H9 (cell line): ENCODE data around the gene FHIT. TPM values are rescaled to one million over a fixed set of nuclear protein-coding genes. Genes with fewer than 3 reads are reported as not detected.

ENCODE experiments used
- DNase-seq: peaks from one replicate; pipeline ENCODE4 v3.0.0-alpha.2; 2017
- H2AFZ ChIP-seq: one replicate; pipeline ENCODE4 v1.6.1; 2013; ENCODE audit warnings: mild to moderate bottlenecking, low read length, control low read depth, moderate library complexity
- H2AK5ac ChIP-seq: 2 replicates; pipeline ENCODE4 v1.6.1; 2013; ENCODE audit warnings: low read length, control low read depth, mixed read lengths; ENCODE audit not compliant: insufficient read length
- H2BK120ac ChIP-seq: one replicate; pipeline ENCODE4 v1.6.1; 2013; ENCODE audit warnings: low read depth, mild to moderate bottlenecking, low read length, control low read depth, inconsistent platforms; ENCODE audit not compliant: poor library complexity, severe bottlenecking
- H2BK12ac ChIP-seq: 2 replicates; pipeline ENCODE4 v1.6.1; 2013; ENCODE audit warnings: low read length, control low read depth, mixed read lengths, low read depth; ENCODE audit not compliant: insufficient read length
- H2BK15ac ChIP-seq: 2 replicates; pipeline ENCODE4 v1.6.1; 2013; ENCODE audit warnings: low read depth, low read length, control low read depth
- H2BK20ac ChIP-seq: one replicate; pipeline ENCODE4 v1.6.1; 2013; ENCODE audit warnings: low read depth, mild to moderate bottlenecking, low read length, control low read depth, inconsistent platforms; ENCODE audit not compliant: poor library complexity, severe bottlenecking
- H2BK5ac ChIP-seq: 2 replicates; pipeline ENCODE4 v1.6.1; 2013; ENCODE audit warnings: low read length, control low read depth, mixed read lengths; ENCODE audit not compliant: insufficient read length
- H3K14ac ChIP-seq: 2 replicates; pipeline ENCODE4 v1.6.1; 2013; ENCODE audit warnings: low read length, control low read depth; ENCODE audit not compliant: insufficient read depth
- H3K18ac ChIP-seq: 2 replicates; pipeline ENCODE4 v1.6.1; 2013; ENCODE audit warnings: low read depth, mild to moderate bottlenecking, mixed read lengths, low read length, control low read depth; ENCODE audit not compliant: insufficient read length
- H3K23ac ChIP-seq: 2 replicates; pipeline ENCODE4 v1.6.1; 2013; ENCODE audit warnings: low read length, control low read depth, mixed read lengths, low read depth; ENCODE audit not compliant: insufficient read length
- H3K23me2 ChIP-seq: 2 replicates; pipeline ENCODE4 v1.6.1; 2013; ENCODE audit warnings: low read depth, mild to moderate bottlenecking, mixed read lengths, low read length, control low read depth; ENCODE audit not compliant: insufficient read length, poor library complexity, severe bottlenecking
- H3K27ac ChIP-seq: 2 replicates; pipeline ENCODE4 v1.5.1; 2013; ENCODE audit warnings: low read length, control low read depth, mixed read lengths, low read depth; ENCODE audit not compliant: insufficient read length
- H3K27me3 ChIP-seq: 2 replicates; pipeline ENCODE4 v1.6.1; 2013; ENCODE audit warnings: low read length, control low read depth, inconsistent platforms; ENCODE audit not compliant: insufficient read depth
- H3K4ac ChIP-seq: 2 replicates; pipeline ENCODE4 v1.6.1; 2013; ENCODE audit warnings: low read depth, mild to moderate bottlenecking, control low read depth, inconsistent platforms, low read length, moderate library complexity
- H3K4me1 ChIP-seq: 2 replicates; pipeline ENCODE4 v1.6.1; 2013; ENCODE audit warnings: low read length, control low read depth, inconsistent platforms; ENCODE audit not compliant: insufficient read depth
- H3K4me2 ChIP-seq: 2 replicates; pipeline ENCODE4 v1.6.1; 2013; ENCODE audit warnings: low read length, control low read depth, mixed read lengths; ENCODE audit not compliant: insufficient read length, insufficient read depth
- H3K56ac ChIP-seq: 2 replicates; pipeline ENCODE4 v1.6.1; 2013; ENCODE audit warnings: low read depth, mild to moderate bottlenecking, mixed read lengths, low read length, control low read depth; ENCODE audit not compliant: insufficient read length
- H3K79me1 ChIP-seq: 2 replicates; pipeline ENCODE4 v1.6.1; 2013; ENCODE audit warnings: low read depth, mild to moderate bottlenecking, moderate library complexity, low read length, control low read depth, inconsistent platforms; ENCODE audit not compliant: insufficient read depth, poor library complexity, severe bottlenecking
- H3K79me2 ChIP-seq: 2 replicates; pipeline ENCODE4 v1.6.1; 2013; ENCODE audit warnings: low read length, control low read depth, inconsistent platforms; ENCODE audit not compliant: insufficient read depth
- H3K9ac ChIP-seq: 2 replicates; pipeline ENCODE4 v1.6.1; 2013; ENCODE audit warnings: low read length, control low read depth, mixed read lengths; ENCODE audit not compliant: insufficient read length; ENCODE audit errors: extremely low read depth
- H3K9me3 ChIP-seq: one replicate; pipeline ENCODE4 v1.6.1; 2013; ENCODE audit warnings: low read depth, low read length, inconsistent platforms; ENCODE audit not compliant: control insufficient read depth
- H3T11ph ChIP-seq: one replicate; pipeline ENCODE4 v1.6.1; 2013; ENCODE audit warnings: mild to moderate bottlenecking, low read length, control low read depth, inconsistent platforms
- H4K20me1 ChIP-seq: one replicate; pipeline ENCODE4 v1.6.1; 2013; ENCODE audit not compliant: control insufficient read depth, insufficient read length, insufficient read depth
- H4K5ac ChIP-seq: 2 replicates; pipeline ENCODE4 v1.6.1; 2013; ENCODE audit warnings: low read depth, mild to moderate bottlenecking, mixed read lengths, low read length, control low read depth; ENCODE audit not compliant: insufficient read length
- H4K8ac ChIP-seq: replicated peaks from 2 replicates; pipeline ENCODE4 v1.6.1; 2013; ENCODE audit warnings: low read length, control low read depth, mixed read lengths, low read depth; ENCODE audit not compliant: insufficient read length
- H4K91ac ChIP-seq: 2 replicates; pipeline ENCODE4 v1.6.1; 2013; ENCODE audit warnings: low read depth, mild to moderate bottlenecking, moderate library complexity, mixed read lengths, low read length, control low read depth; ENCODE audit not compliant: insufficient read length
- H3K27ac Mint-ChIP-seq, 3 experiments: 2 replicates in 2 of 3; 3 replicates in 1 of 3; pipeline ENCODE4 v1.8.0; 2020 to 2021; ENCODE audit warnings: mixed read lengths in 3 of 3, mild to moderate bottlenecking in 1 of 3, moderate library complexity in 1 of 3
- H3K27me3 Mint-ChIP-seq: 2 replicates; pipeline ENCODE4 v1.8.0; 2021; ENCODE audit warnings: low read depth, mild to moderate bottlenecking, moderate library complexity, mixed read lengths
- H3K36me3 Mint-ChIP-seq, 3 experiments: 2 replicates in 2 of 3; 3 replicates in 1 of 3; pipeline ENCODE4 v1.8.0; 2020 to 2021; ENCODE audit warnings: low read depth in 3 of 3, mixed read lengths in 3 of 3; ENCODE audit not compliant: insufficient read depth in 1 of 3
- H3K4me1 Mint-ChIP-seq, 2 experiments: 2 replicates each; pipeline ENCODE4 v1.8.0; 2020; ENCODE audit warnings: mixed read lengths in 2 of 2
- H3K4me3 Mint-ChIP-seq, 2 experiments: 2 replicates in 1 of 2; 3 replicates in 1 of 2; pipeline ENCODE4 v1.8.0; 2020 to 2021; ENCODE audit warnings: mild to moderate bottlenecking in 2 of 2, mixed read lengths in 2 of 2, moderate library complexity in 1 of 2
- H3K9me3 Mint-ChIP-seq, 2 experiments: 2 replicates in 1 of 2; 3 replicates in 1 of 2; pipeline ENCODE4 v1.8.0; 2020; ENCODE audit warnings: mild to moderate bottlenecking in 2 of 2, mixed read lengths in 2 of 2, moderate library complexity in 1 of 2
- CTCF ChIP-seq: fragments of 200-600 bp; sonication (generic); conservative IDR thresholded peaks from 3 replicates; pipeline ENCODE4 v1.8.0; 2021; ENCODE audit warnings: antibody characterized with exemption, mild to moderate bottlenecking
- WGBS: extraction: QIAGEN DNeasy Blood & Tissue Kit; methylation state at CpG from one replicate; pipeline ENCODE4 v1.1.7; 2013; ENCODE audit warnings: missing lambda C conversion rate, low lambda C conversion rate, mixed read lengths; ENCODE audit not compliant: insufficient read length; ENCODE audit errors: extremely low coverage; 5-methylcytosine and 5-hydroxymethylcytosine counted together
- total RNA-seq: library from RNA; stranded (reverse); gene quantifications from 2 replicates; pipeline ENCODE4 v1.2.1, GENCODE V29; 2021

FHIT gene
- total RNA-seq, 1 experiment from 2014 or later = 3.0 TPM

DNA sequence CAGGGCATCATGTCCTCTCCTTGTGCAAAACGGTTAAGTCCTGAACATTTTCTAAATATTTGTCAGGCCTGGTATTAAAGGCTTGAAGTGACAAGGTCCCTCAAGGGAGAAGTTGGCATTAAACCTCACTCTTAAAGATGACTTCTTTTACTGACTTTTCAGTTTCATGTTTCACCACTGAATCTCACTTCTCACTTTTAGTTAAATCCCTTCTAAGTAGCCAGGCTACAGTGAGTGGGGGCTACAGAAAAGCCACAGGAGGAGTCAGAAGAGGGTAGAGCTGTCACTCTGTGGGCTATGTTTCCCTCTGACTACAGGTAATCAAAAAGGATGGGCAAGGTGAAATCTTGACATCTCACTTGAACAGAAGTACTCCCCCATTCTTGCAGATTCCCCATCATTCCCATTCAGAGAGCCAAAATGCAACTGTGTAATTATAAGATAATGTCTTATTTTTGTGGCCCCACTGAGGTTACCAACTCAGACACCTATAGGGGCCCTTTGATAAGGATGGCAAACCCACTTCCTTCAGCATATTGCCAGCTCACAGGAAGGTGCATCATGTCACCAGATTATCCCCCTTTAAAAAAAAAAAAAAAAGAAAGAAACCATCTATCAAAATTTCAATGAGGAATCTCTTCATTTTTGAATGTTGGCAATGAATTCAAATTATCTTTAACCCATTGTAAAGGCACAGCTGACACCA, 1411.3 kb downstream of the FHIT start:
- H4K20me1 ChIP-seq = no peaks in the 10 kb centered on the region
- no peaks in the 10 kb centered on the region for H3K27me3 ChIP-seq
- H3K27ac ChIP-seq = no peak overlapping the region
- no peak overlapping the region for H3K56ac ChIP-seq
- no peak overlapping the region for H3K23ac ChIP-seq
- H3K9ac ChIP-seq = no peak overlapping the region
- H3T11ph ChIP-seq = no peak overlapping the region
- H2BK12ac ChIP-seq = no peak overlapping the region
- no peaks in the 10 kb centered on the region for H3K23me2 ChIP-seq
- no peak overlapping the region for H3K27ac Mint-ChIP-seq
- no peaks in the 10 kb centered on the region for H3K9me3 ChIP-seq
- H3K4me2 ChIP-seq = no peak overlapping the region
- H3K27me3 Mint-ChIP-seq = no peaks in the 10 kb centered on the region; the same call in none of the 2 replicates
- no peak for DNase-seq
- H2BK20ac ChIP-seq = no peak overlapping the region
- no peak overlapping the region for H2AK5ac ChIP-seq
- no peak overlapping the region for H2BK15ac ChIP-seq
- no peaks in the 10 kb centered on the region for H3K79me1 ChIP-seq
- H3K14ac ChIP-seq = no peak overlapping the region
- no peaks in the 10 kb centered on the region for H3K36me3 Mint-ChIP-seq
- H3K79me2 ChIP-seq = no peaks in the 10 kb centered on the region
- no peak overlapping the region for H2BK5ac ChIP-seq
- no peak overlapping the region for H4K91ac ChIP-seq
- WGBS = no CpG with 5 or more reads among the region's 1 CpG
- H3K18ac ChIP-seq = no peak overlapping the region
- H4K8ac ChIP-seq = no peak overlapping the region
- no peaks in the 10 kb centered on the region for H3K4me1 Mint-ChIP-seq
- no peak overlapping the region for H3K4ac ChIP-seq
- H2AFZ ChIP-seq = no peak overlapping the region
- no peaks in the 10 kb centered on the region for H3K4me1 ChIP-seq
- no peak overlapping the region for H4K5ac ChIP-seq
- no peak overlapping the region for H2BK120ac ChIP-seq
- H3K9me3 Mint-ChIP-seq = no peaks in the 10 kb centered on the region
- H3K4me3 Mint-ChIP-seq = no peak overlapping the region
- TF ChIP-seq CTCF = no peak
